Right lobe of liver (tissue), 4 donors: ENCODE measurements around the gene PANK2.

Experiments used
- POLR2A ChIP-seq: fragments of 450-650 bp; IDR thresholded peaks from one replicate; pipeline ENCODE4 v1.6.1; 2017; ENCODE audit warnings: antibody characterized with exemption, mild to moderate bottlenecking
- TF ChIP-seq, protein P1 (sequence below), 4 donors: fragments of 200-600 bp in 3 of 4; fragments of 450-650 bp in 1 of 4; IDR thresholded peaks; one replicate each; pipeline versions ENCODE4 v1.5.1 to v1.8.0; 2016 to 2022; ENCODE audit warnings: antibody characterized with exemption in 4 of 4, mild to moderate bottlenecking in 2 of 4
- donor health status: DM: no; HTN: no; CAD: no.
- donor health status: DM: no; HTN: no; CAD: no.
- donor health status: DM: no; HTN: yes; CAD: no.

DNA sequence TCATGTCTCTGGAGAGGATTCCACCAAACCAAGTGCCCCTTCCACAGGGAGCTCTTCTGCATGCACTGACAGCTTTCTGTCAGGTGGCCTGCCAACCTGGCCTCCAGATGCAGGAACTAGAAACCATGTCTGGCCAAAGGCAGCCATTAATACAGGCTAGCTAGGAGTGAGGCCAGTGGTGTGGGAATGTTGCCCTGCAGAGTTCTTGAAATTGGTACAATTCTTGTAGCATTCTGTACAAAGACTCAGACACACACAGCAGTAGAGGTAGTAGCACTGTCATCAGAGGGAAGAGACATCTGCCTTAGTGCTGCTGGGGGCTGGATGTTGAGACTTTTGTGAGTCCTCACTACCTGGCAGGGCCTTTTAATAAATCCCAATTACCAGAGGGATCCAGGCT is 77.4 kb downstream of the PANK2 start:
- TF ChIP-seq, protein P1, sequence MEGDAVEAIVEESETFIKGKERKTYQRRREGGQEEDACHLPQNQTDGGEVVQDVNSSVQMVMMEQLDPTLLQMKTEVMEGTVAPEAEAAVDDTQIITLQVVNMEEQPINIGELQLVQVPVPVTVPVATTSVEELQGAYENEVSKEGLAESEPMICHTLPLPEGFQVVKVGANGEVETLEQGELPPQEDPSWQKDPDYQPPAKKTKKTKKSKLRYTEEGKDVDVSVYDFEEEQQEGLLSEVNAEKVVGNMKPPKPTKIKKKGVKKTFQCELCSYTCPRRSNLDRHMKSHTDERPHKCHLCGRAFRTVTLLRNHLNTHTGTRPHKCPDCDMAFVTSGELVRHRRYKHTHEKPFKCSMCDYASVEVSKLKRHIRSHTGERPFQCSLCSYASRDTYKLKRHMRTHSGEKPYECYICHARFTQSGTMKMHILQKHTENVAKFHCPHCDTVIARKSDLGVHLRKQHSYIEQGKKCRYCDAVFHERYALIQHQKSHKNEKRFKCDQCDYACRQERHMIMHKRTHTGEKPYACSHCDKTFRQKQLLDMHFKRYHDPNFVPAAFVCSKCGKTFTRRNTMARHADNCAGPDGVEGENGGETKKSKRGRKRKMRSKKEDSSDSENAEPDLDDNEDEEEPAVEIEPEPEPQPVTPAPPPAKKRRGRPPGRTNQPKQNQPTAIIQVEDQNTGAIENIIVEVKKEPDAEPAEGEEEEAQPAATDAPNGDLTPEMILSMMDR (IDR thresholded peaks at IDR 0.05): no peak
- TF ChIP-seq POLR2A: no peak
